ENCODE results near the gene GSTO2. TPM values are rescaled to one million over a fixed set of nuclear protein-coding genes. Genes with fewer than 3 reads are reported as not detected.
"Not testable (repeated sequence)": the region's sequence is repeated elsewhere in the genome, so short reads cannot be mapped to it uniquely, and the experiment has no call there.

GSTO2 gene
- total RNA-seq, 3 donors from 2014 or later (not counting 1 experiment from before 2014, with no cell fraction given) = 0.75 to 1.4 (median 0.84) TPM

- Mint-ChIP-seq H3K4me1 (no peaks in the 10 kb centered on the region), H3K9me3 (no peaks in the 10 kb centered on the region), H3K27me3 (ENCODE audit: low read depth in 2 of 2) (peaks cover 20 to 42% of the 10 kb centered on the region in 2 donors), H3K36me3 (no peaks in the 10 kb centered on the region), H3K4me3 (no peak overlapping the region), H3K27ac (no peak overlapping the region)
- H3K27me3 ChIP-seq (ENCODE audit: control insufficient read depth, insufficient read depth, low read length) = peaks cover 4% of the 10 kb centered on the region
- H3K9me3 ChIP-seq (ENCODE audit: control insufficient read depth, insufficient read depth, low read length) = no peaks in the 10 kb centered on the region
- H3K4me1 ChIP-seq (ENCODE audit: control insufficient read depth, insufficient read depth, low read length) = no peaks in the 10 kb centered on the region
- no peak overlapping the region for H3K27ac ChIP-seq (ENCODE audit: low read length)
- TF ChIP-seq CTCF (IDR thresholded peaks at IDR 0.05) = no peak
- no peak overlapping the region for H3K4me3 ChIP-seq (ENCODE audit: low read length)
- intact Hi-C loops (cut with micrococcal nuclease) = no loop called here
- WGBS (ENCODE audit: insufficient coverage) = 59% methylated on average over 2 of the region's 2 CpGs
- ATAC-seq (peak; percentile 42 to 87 (median 58)), DNase-seq (no peak)
- H3K36me3 ChIP-seq (ENCODE audit: control insufficient read depth, insufficient read depth, low read length) = no peaks in the 10 kb centered on the region
These were observed 22.0 kb upstream of the GSTO2 start for GRCh38 chr10:104246976-104247375.

GRCh38 chr10:104247513-104248146 is 21.4 kb upstream of the GSTO2 start:
- Mint-ChIP-seq H3K4me3 (no peak overlapping the region), H3K27ac (no peak overlapping the region), H3K9me3 (no peaks in the 10 kb centered on the region), H3K4me1 (no peaks in the 10 kb centered on the region), H3K27me3 (ENCODE audit: low read depth in 2 of 2) (peaks cover 21 to 39% of the 10 kb centered on the region in 2 donors), H3K36me3 (no peaks in the 10 kb centered on the region)
- DNase-seq (no peak), ATAC-seq (peak in 2 of 3 donors; percentile 18 to 80)
- no peak overlapping the region for H3K4me3 ChIP-seq (ENCODE audit: low read length)
- no peaks in the 10 kb centered on the region for H3K36me3 ChIP-seq (ENCODE audit: control insufficient read depth, insufficient read depth, low read length)
- no peak overlapping the region for H3K27ac ChIP-seq (ENCODE audit: low read length)
- peaks cover 4% of the 10 kb centered on the region for H3K27me3 ChIP-seq (ENCODE audit: control insufficient read depth, insufficient read depth, low read length)
- H3K9me3 ChIP-seq (ENCODE audit: control insufficient read depth, insufficient read depth, low read length) = no peaks in the 10 kb centered on the region
- TF ChIP-seq CTCF (IDR thresholded peaks at IDR 0.05) = no peak
- intact Hi-C loops (cut with micrococcal nuclease) = no loop called here
- WGBS (ENCODE audit: insufficient coverage) = 17% methylated on average over 1 of the region's 3 CpGs
- no peaks in the 10 kb centered on the region for H3K4me1 ChIP-seq (ENCODE audit: control insufficient read depth, insufficient read depth, low read length)

- H3K4me1 ChIP-seq (ENCODE audit: control insufficient read depth, insufficient read depth, low read length); ATAC-seq: not testable (repeated sequence)
These were observed 20.1 kb upstream of the GSTO2 start for GRCh38 chr10:104248931-104249330.

GRCh38 chr10:104250371-104250770 is 18.6 kb upstream of the GSTO2 start:
- no peak overlapping the region for H3K27ac ChIP-seq (ENCODE audit: low read length)
- peaks cover 15 to 17% of the 10 kb centered on the region in 2 donors for H3K4me1 Mint-ChIP-seq
- no peaks in the 10 kb centered on the region for H3K36me3 Mint-ChIP-seq
- DNase-seq (no peak), ATAC-seq (no peak)
- no peak overlapping the region for H3K4me3 Mint-ChIP-seq
- no peaks in the 10 kb centered on the region for H3K9me3 ChIP-seq (ENCODE audit: control insufficient read depth, insufficient read depth, low read length)
- H3K4me3 ChIP-seq (ENCODE audit: low read length) = no peak overlapping the region
- peaks cover 4% of the 10 kb centered on the region for H3K27me3 ChIP-seq (ENCODE audit: control insufficient read depth, insufficient read depth, low read length)
- H3K4me1 ChIP-seq (ENCODE audit: control insufficient read depth, insufficient read depth, low read length) = peaks cover 5% of the 10 kb centered on the region
- H3K27ac Mint-ChIP-seq = no peak overlapping the region
- no peaks in the 10 kb centered on the region for H3K9me3 Mint-ChIP-seq
- H3K27me3 Mint-ChIP-seq (ENCODE audit: low read depth in 2 of 2) = peaks cover 15 to 32% of the 10 kb centered on the region in 2 donors
- no peak for TF ChIP-seq CTCF (IDR thresholded peaks at IDR 0.05)
- intact Hi-C loops (cut with micrococcal nuclease) = no loop called here
- H3K36me3 ChIP-seq (ENCODE audit: control insufficient read depth, insufficient read depth, low read length) = no peaks in the 10 kb centered on the region
- WGBS (ENCODE audit: insufficient coverage) = 54% methylated on average over 1 of the region's 1 CpG

More at GRCh38 chr10:104248931-104249330, 20.1 kb upstream of the GSTO2 start:
- H3K9me3 Mint-ChIP-seq; H3K36me3 ChIP-seq (ENCODE audit: control insufficient read depth, insufficient read depth, low read length); H3K27ac Mint-ChIP-seq; H3K36me3 Mint-ChIP-seq; H3K4me3 Mint-ChIP-seq; H3K4me1 Mint-ChIP-seq; H3K27me3 ChIP-seq (ENCODE audit: control insufficient read depth, insufficient read depth, low read length); H3K9me3 ChIP-seq (ENCODE audit: control insufficient read depth, insufficient read depth, low read length); DNase-seq; intact Hi-C loops (cut with micrococcal nuclease); H3K4me3 ChIP-seq (ENCODE audit: low read length); H3K27ac ChIP-seq (ENCODE audit: low read length): not testable (repeated sequence)
- 89% methylated on average over 11 of the region's 11 CpGs for WGBS (ENCODE audit: insufficient coverage)
- peaks cover 15 to 32% of the 10 kb centered on the region in 2 donors for H3K27me3 Mint-ChIP-seq (ENCODE audit: low read depth in 2 of 2)

All from natural killer cell (primary cell).